ENCODE data around the gene DISP2.

Gene DISP2

GRCh38 chr15:40388941-40389823 lies 31.2 kb downstream of the DISP2 start:
- Histone ChIP-seq H3K4me1 (ENCODE audit: insufficient read depth, low read length, poor library complexity, severe bottlenecking) (peaks cover 16% of the 10 kb centered on the region), H2AFZ (ENCODE audit: low read length) (no peak overlapping the region), H3K36me3 (ENCODE audit: insufficient read depth, low read length) (peaks cover 69% of the 10 kb centered on the region; the same call in 1 of the 2 replicates), H4K20me1 (ENCODE audit: insufficient read depth, low read length, poor library complexity, severe bottlenecking) (peaks cover 9% of the 10 kb centered on the region), H3K9me2 (replicated peaks; ENCODE audit: low read depth, low read length) (no peaks in the 10 kb centered on the region), H3K27me3 (ENCODE audit: insufficient read depth, low read length, poor library complexity, severe bottlenecking) (no peaks in the 10 kb centered on the region), H3K9ac (ENCODE audit: low read depth, low read length, poor library complexity, severe bottlenecking) (no peak overlapping the region), H3K9me3 (ENCODE audit: insufficient read depth, low read depth, low read length) (no peaks in the 10 kb centered on the region), H3F3A (ENCODE audit: low read depth) (no peaks in the 10 kb centered on the region), H3K79me2 (ENCODE audit: insufficient read depth, low read length) (peaks cover 56% of the 10 kb centered on the region), H3K4me2 (ENCODE audit: low read depth, low read length, poor library complexity, severe bottlenecking) (no peak overlapping the region), H3K4me3 (ENCODE audit: low read length, poor library complexity, severe bottlenecking) (no peak overlapping the region)
- TF ChIP-seq EZH2phosphoT487 (IDR thresholded peaks at IDR 0.05; ENCODE audit: borderline replicate concordance) (no peak), CTCF (conservative IDR thresholded peaks at IDR 0.05; ENCODE audit: low read length) (no peak)

- no peak for TF ChIP-seq EZH2phosphoT487 (IDR thresholded peaks at IDR 0.05; ENCODE audit: borderline replicate concordance)
- TF ChIP-seq CTCF (conservative IDR thresholded peaks at IDR 0.05; ENCODE audit: low read length), result no peak
- no peak overlapping the region for H3K4me2 ChIP-seq (ENCODE audit: low read depth, low read length, poor library complexity, severe bottlenecking)
- H3K9me3 ChIP-seq (ENCODE audit: insufficient read depth, low read depth, low read length), result no peaks in the 10 kb centered on the region
- H3K4me1 ChIP-seq (ENCODE audit: insufficient read depth, low read length, poor library complexity, severe bottlenecking), result peaks cover 8% of the 10 kb centered on the region
- H4K20me1 ChIP-seq (ENCODE audit: insufficient read depth, low read length, poor library complexity, severe bottlenecking), result peaks cover 2% of the 10 kb centered on the region
- H3K79me2 ChIP-seq (ENCODE audit: insufficient read depth, low read length), result peaks cover 48% of the 10 kb centered on the region
- H3K9me2 ChIP-seq (replicated peaks; ENCODE audit: low read depth, low read length), result no peaks in the 10 kb centered on the region
- H3K27me3 ChIP-seq (ENCODE audit: insufficient read depth, low read length, poor library complexity, severe bottlenecking), result no peaks in the 10 kb centered on the region
- H3F3A ChIP-seq (ENCODE audit: low read depth), result no peaks in the 10 kb centered on the region
- H3K9ac ChIP-seq (ENCODE audit: low read depth, low read length, poor library complexity, severe bottlenecking), result no peak overlapping the region
- H3K4me3 ChIP-seq (ENCODE audit: low read length, poor library complexity, severe bottlenecking), result no peak overlapping the region
- no peak overlapping the region for H2AFZ ChIP-seq (ENCODE audit: low read length)
- peaks cover 70% of the 10 kb centered on the region; the same call in 1 of the 2 replicates for H3K36me3 ChIP-seq (ENCODE audit: insufficient read depth, low read length)
Observed at GRCh38 chr15:40389824-40390595, 32.0 kb downstream of the DISP2 start.

GRCh38 chr15:40392986-40393948 lies 35.2 kb downstream of the DISP2 start:
- H3K4me1 ChIP-seq (ENCODE audit: insufficient read depth, low read length, poor library complexity, severe bottlenecking), result peaks cover 10% of the 10 kb centered on the region
- H3K79me2 ChIP-seq (ENCODE audit: insufficient read depth, low read length), result peaks cover 22% of the 10 kb centered on the region
- no peaks in the 10 kb centered on the region for H3K9me3 ChIP-seq (ENCODE audit: insufficient read depth, low read depth, low read length)
- H3F3A ChIP-seq (ENCODE audit: low read depth), result peaks cover 6% of the 10 kb centered on the region
- no peaks in the 10 kb centered on the region for H4K20me1 ChIP-seq (ENCODE audit: insufficient read depth, low read length, poor library complexity, severe bottlenecking)
- no peaks in the 10 kb centered on the region for H3K27me3 ChIP-seq (ENCODE audit: insufficient read depth, low read length, poor library complexity, severe bottlenecking)
- no peak overlapping the region for H3K4me3 ChIP-seq (ENCODE audit: low read length, poor library complexity, severe bottlenecking)
- H3K36me3 ChIP-seq (ENCODE audit: insufficient read depth, low read length), result peaks cover 51% of the 10 kb centered on the region; the same call in 1 of the 2 replicates
- no peak overlapping the region for H2AFZ ChIP-seq (ENCODE audit: low read length)
- no peak overlapping the region for H3K9ac ChIP-seq (ENCODE audit: low read depth, low read length, poor library complexity, severe bottlenecking)
- no peaks in the 10 kb centered on the region for H3K9me2 ChIP-seq (replicated peaks; ENCODE audit: low read depth, low read length)
- TF ChIP-seq CTCF (conservative IDR thresholded peaks at IDR 0.05; ENCODE audit: low read length) (no peak), EZH2phosphoT487 (IDR thresholded peaks at IDR 0.05; ENCODE audit: borderline replicate concordance) (no peak)
- H3K4me2 ChIP-seq (ENCODE audit: low read depth, low read length, poor library complexity, severe bottlenecking), result no peak overlapping the region
